OCI-LY1 (cell line): Measurements from ENCODE around the gene TACR2.

Source experiments
- H2AFZ ChIP-seq: fragments of 200-600 bp; sonication (generic), shearing (Covaris generic); 2 replicates; pipeline ENCODE4 v1.6.0; 2014; ENCODE audit warnings: antibody characterized with exemption, mild to moderate bottlenecking, low read length
- H3F3A ChIP-seq: fragments of 200-600 bp; sonication (generic), shearing (Covaris generic); 2 replicates; pipeline ENCODE4 v1.6.0; 2014; ENCODE audit warnings: mild to moderate bottlenecking, antibody characterized with exemption, low read length, moderate library complexity; ENCODE audit not compliant: insufficient read depth
- H3K27ac ChIP-seq: fragments of 200-600 bp; sonication (generic); 2 replicates; pipeline ENCODE4 v1.5.1; 2014; ENCODE audit warnings: low read length, mixed run types, mild to moderate bottlenecking, low read depth; ENCODE audit not compliant: poor library complexity, severe bottlenecking
- H3K27me3 ChIP-seq: fragments of 200-600 bp; sonication (generic); 2 replicates; pipeline ENCODE4 v1.6.0; 2014; ENCODE audit warnings: antibody characterized with exemption, mild to moderate bottlenecking, low read length, moderate library complexity; ENCODE audit not compliant: insufficient read depth
- H3K36me3 ChIP-seq: fragments of 200-600 bp; sonication (generic); 2 replicates; pipeline ENCODE4 v1.6.1; 2014; ENCODE audit warnings: mild to moderate bottlenecking, antibody characterized with exemption, low read length, moderate library complexity, mixed read lengths; ENCODE audit not compliant: insufficient read depth
- H3K4me1 ChIP-seq: fragments of 200-600 bp; sonication (generic); 2 replicates; pipeline ENCODE4 v1.5.1; 2014; ENCODE audit warnings: mild to moderate bottlenecking, low read length, moderate library complexity; ENCODE audit not compliant: insufficient read depth, severe bottlenecking
- H3K4me2 ChIP-seq: fragments of 200-600 bp; sonication (generic), shearing (Covaris generic); 2 replicates; pipeline ENCODE4 v1.6.1; 2014; ENCODE audit warnings: low read length
- H3K4me3 ChIP-seq: fragments of 200-600 bp; sonication (generic); 2 replicates; pipeline ENCODE4 v1.5.1; 2014; ENCODE audit warnings: low read length, low read depth, mild to moderate bottlenecking, mixed read lengths; ENCODE audit not compliant: poor library complexity, severe bottlenecking
- H3K79me2 ChIP-seq: fragments of 200-600 bp; shearing (Covaris generic); 2 replicates; pipeline ENCODE4 v1.6.1; 2016; ENCODE audit warnings: mixed run types, low read length, mixed read lengths; ENCODE audit not compliant: insufficient read depth
- H3K9ac ChIP-seq: fragments of 200-600 bp; sonication (generic), shearing (Covaris generic); 2 replicates; pipeline ENCODE4 v1.6.1; 2014; ENCODE audit warnings: mild to moderate bottlenecking, low read length, mixed read lengths
- H3K9me2 ChIP-seq: fragments of 200-600 bp; sonication (generic), shearing (Covaris generic); 2 replicates; pipeline ENCODE4 v1.6.1; 2014; ENCODE audit warnings: low read depth, mild to moderate bottlenecking, low read length, mixed read lengths
- H3K9me3 ChIP-seq: fragments of 200-600 bp; shearing (Covaris generic); 2 replicates; pipeline ENCODE4 v1.6.1; 2014; ENCODE audit warnings: low read length, mixed read lengths
- H4K20me1 ChIP-seq: fragments of 200-600 bp; sonication (generic), shearing (Covaris generic); 2 replicates; pipeline ENCODE4 v1.6.0; 2016; ENCODE audit warnings: mild to moderate bottlenecking, low read length; ENCODE audit not compliant: insufficient read depth
- EZH2 ChIP-seq: fragments of 200-600 bp; sonication (generic), shearing (Covaris generic); IDR thresholded peaks from 2 replicates; pipeline ENCODE4 v1.8.0; 2017; ENCODE audit warnings: borderline replicate concordance, mixed run types, mild to moderate bottlenecking, antibody characterized with exemption, low read length, moderate library complexity, mixed read lengths
- TF ChIP-seq, protein P1 (sequence below): fragments of 200-600 bp; sonication (generic), shearing (Covaris generic); IDR thresholded peaks from 2 replicates; pipeline ENCODE4 v1.5.1; 2017; ENCODE audit warnings: mild to moderate bottlenecking, antibody characterized with exemption, low read length, moderate library complexity, mixed read lengths

Gene TACR2

DNA sequence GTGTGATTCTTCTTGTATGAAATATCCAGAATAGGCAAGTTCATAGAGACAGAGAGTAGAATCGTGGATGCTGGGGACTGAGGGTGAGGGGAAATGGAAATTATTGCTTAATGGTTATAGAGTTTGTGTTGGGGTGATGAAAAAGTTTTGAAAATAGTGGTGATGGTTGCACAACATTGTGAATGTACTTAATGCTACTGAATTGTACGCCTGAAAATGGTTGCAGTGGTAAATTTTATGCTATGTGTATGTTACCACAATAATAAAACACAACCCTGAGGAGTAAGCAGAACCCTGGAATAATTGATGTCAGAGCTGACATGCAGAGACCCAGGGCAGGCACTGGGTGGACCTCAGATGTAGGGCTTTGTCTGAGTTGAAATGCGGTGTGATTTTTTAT lies 57.6 kb downstream of the TACR2 start:
- H4K20me1 ChIP-seq: no peaks in the 10 kb centered on the region
- no peak for TF ChIP-seq EZH2
- TF ChIP-seq, protein P1, sequence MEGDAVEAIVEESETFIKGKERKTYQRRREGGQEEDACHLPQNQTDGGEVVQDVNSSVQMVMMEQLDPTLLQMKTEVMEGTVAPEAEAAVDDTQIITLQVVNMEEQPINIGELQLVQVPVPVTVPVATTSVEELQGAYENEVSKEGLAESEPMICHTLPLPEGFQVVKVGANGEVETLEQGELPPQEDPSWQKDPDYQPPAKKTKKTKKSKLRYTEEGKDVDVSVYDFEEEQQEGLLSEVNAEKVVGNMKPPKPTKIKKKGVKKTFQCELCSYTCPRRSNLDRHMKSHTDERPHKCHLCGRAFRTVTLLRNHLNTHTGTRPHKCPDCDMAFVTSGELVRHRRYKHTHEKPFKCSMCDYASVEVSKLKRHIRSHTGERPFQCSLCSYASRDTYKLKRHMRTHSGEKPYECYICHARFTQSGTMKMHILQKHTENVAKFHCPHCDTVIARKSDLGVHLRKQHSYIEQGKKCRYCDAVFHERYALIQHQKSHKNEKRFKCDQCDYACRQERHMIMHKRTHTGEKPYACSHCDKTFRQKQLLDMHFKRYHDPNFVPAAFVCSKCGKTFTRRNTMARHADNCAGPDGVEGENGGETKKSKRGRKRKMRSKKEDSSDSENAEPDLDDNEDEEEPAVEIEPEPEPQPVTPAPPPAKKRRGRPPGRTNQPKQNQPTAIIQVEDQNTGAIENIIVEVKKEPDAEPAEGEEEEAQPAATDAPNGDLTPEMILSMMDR: no peak
- peaks cover 8% of the 10 kb centered on the region; the same call in 1 of the 2 replicates for H3K36me3 ChIP-seq
- no peaks in the 10 kb centered on the region for H3K79me2 ChIP-seq
- no peak overlapping the region for H2AFZ ChIP-seq
- H3K27ac ChIP-seq: no peak overlapping the region
- H3K9me3 ChIP-seq: no peaks in the 10 kb centered on the region
- no peak overlapping the region for H3K4me3 ChIP-seq
- H3K9me2 ChIP-seq: no peaks in the 10 kb centered on the region
- H3K4me1 ChIP-seq: no peaks in the 10 kb centered on the region
- H3K4me2 ChIP-seq: no peak overlapping the region
- no peak overlapping the region for H3K9ac ChIP-seq
- H3F3A ChIP-seq: no peaks in the 10 kb centered on the region
- H3K27me3 ChIP-seq: no peaks in the 10 kb centered on the region

GRCh38 chr10:69358148-69358795 lies 58.4 kb downstream of the TACR2 start:
- H3K79me2 ChIP-seq: no peaks in the 10 kb centered on the region

DNA sequence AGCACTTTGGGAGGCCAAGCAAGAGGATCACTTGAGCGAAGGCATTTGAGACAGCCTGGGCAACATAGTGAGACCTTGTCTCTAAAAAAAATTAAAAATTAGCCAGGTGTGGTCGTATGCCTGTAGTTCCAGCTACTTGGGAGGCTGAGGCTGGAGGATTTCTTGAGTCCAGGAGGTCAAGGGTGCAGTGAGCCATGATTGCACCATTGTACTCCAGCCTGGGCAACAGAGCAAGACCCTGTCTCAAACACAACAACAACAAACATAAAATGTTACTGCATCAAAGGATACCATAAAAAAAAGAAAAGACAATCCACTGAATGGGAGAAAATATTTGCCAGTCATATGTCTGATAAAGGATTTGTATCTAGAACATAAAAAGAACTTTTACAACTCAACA lies 60.5 kb downstream of the TACR2 start:
- no peak overlapping the region for H2AFZ ChIP-seq
- H4K20me1 ChIP-seq: no peaks in the 10 kb centered on the region
- no peaks in the 10 kb centered on the region for H3K9me3 ChIP-seq
- H3K27me3 ChIP-seq: no peaks in the 10 kb centered on the region
- H3K79me2 ChIP-seq: no peaks in the 10 kb centered on the region
- TF ChIP-seq, protein P1: no peak
- TF ChIP-seq EZH2: no peak
- no peak overlapping the region for H3K4me3 ChIP-seq
- H3K36me3 ChIP-seq: peaks cover 4% of the 10 kb centered on the region; the same call in 1 of the 2 replicates
- H3F3A ChIP-seq: no peaks in the 10 kb centered on the region
- H3K9me2 ChIP-seq: no peaks in the 10 kb centered on the region
- no peak overlapping the region for H3K9ac ChIP-seq
- H3K4me1 ChIP-seq: no peaks in the 10 kb centered on the region
- no peak overlapping the region for H3K27ac ChIP-seq
- no peak overlapping the region for H3K4me2 ChIP-seq

More at GRCh38 chr10:69358148-69358795, 58.4 kb downstream of the TACR2 start:
- Histone ChIP-seq H3K4me3 (no peak overlapping the region), H3K27me3 (no peaks in the 10 kb centered on the region), H2AFZ (no peak overlapping the region), H3F3A (no peaks in the 10 kb centered on the region), H3K27ac (no peak overlapping the region), H3K9me3 (no peaks in the 10 kb centered on the region), H3K9ac (no peak overlapping the region), H3K4me2 (no peak overlapping the region), H4K20me1 (no peaks in the 10 kb centered on the region), H3K9me2 (no peaks in the 10 kb centered on the region), H3K36me3 (peaks cover 6% of the 10 kb centered on the region; the same call in 1 of the 2 replicates), H3K4me1 (no peaks in the 10 kb centered on the region)
- no peak for TF ChIP-seq EZH2
- TF ChIP-seq, protein P1: no peak
